GM12874 (cell line): ENCODE data around the gene BRD7.

Source experiments
- CTCF ChIP-seq: IDR thresholded peaks from 2 replicates; pipeline ENCODE4 v1.5.1; 2011; ENCODE audit warnings: low read depth, mild to moderate bottlenecking, control low read depth, low read length, moderate library complexity; ENCODE audit not compliant: insufficient read depth

BRD7 gene

GRCh38 chr16:50269769-50270509 is 98.8 kb downstream of the BRD7 start:
- TF ChIP-seq CTCF, result no peak

- TF ChIP-seq CTCF, result no peak
Measured at GRCh38 chr16:50269061-50269705, 99.6 kb downstream of the BRD7 start.

GRCh38 chr16:50268352-50268751 is 100.4 kb downstream of the BRD7 start:
- no peak for TF ChIP-seq CTCF

- TF ChIP-seq CTCF, result no peak
Measured at GRCh38 chr16:50267651-50268050, 101.1 kb downstream of the BRD7 start.

GRCh38 chr16:50267151-50267631 is 101.6 kb downstream of the BRD7 start:
- TF ChIP-seq CTCF, result no peak

- TF ChIP-seq CTCF, result no peak
Measured at GRCh38 chr16:50266337-50267091, 102.3 kb downstream of the BRD7 start, which contains the start of gene ADCY7. ADCY7 (plus strand) TSS chr16:50266551; CDS start chr16:50288180, 21,629 bp downstream.
